CD4-positive, alpha-beta T cell treated with Interferon gamma for 1 hour (primary cell): ENCODE results near the gene ZSCAN22.
A peak's percentile ranks its signal among the peaks of the same experiment; 100 is the strongest.
"Not testable (repeated sequence)": the region's sequence is repeated elsewhere in the genome, so short reads cannot be mapped to it uniquely, and the experiment has no call there.

ENCODE experiments used
- DNase-seq: peaks from one replicate; pipeline ENCODE4 v3.0.0-alpha.2; 2020

Gene ZSCAN22

GRCh38 chr19:58318297-58318696 lies 8.5 kb upstream of the ZSCAN22 start:
- DNase-seq, result no peak

- no peak for DNase-seq
Measured at GRCh38 chr19:58319241-58319640, 7.6 kb upstream of the ZSCAN22 start.

GRCh38 chr19:58325311-58326022 lies 1.3 kb upstream of the ZSCAN22 start:
- DNase-seq, result no peak

GRCh38 chr19:58326501-58326913 lies 287 bp upstream of the ZSCAN22 start:
- no peak for DNase-seq

GRCh38 chr19:58328999-58329398 lies 2.2 kb downstream of the ZSCAN22 start:
- DNase-seq, result no peak

- no peak for DNase-seq
Measured at GRCh38 chr19:58330458-58330857, 3.7 kb downstream of the ZSCAN22 start.

GRCh38 chr19:58332697-58333096 lies 5.9 kb downstream of the ZSCAN22 start:
- DNase-seq, result no peak

- DNase-seq, result no peak
Measured at GRCh38 chr19:58334691-58335249, 8.0 kb downstream of the ZSCAN22 start.

- DNase-seq, result no peak
Measured at GRCh38 chr19:58335630-58336029, 8.8 kb downstream of the ZSCAN22 start.

- DNase-seq, result no peak
Measured at GRCh38 chr19:58336216-58336615, 9.4 kb downstream of the ZSCAN22 start.

- DNase-seq, result no peak
Measured at GRCh38 chr19:58336820-58337219, 10.0 kb downstream of the ZSCAN22 start.

- DNase-seq, result no peak
Measured at GRCh38 chr19:58338336-58338735, 11.5 kb downstream of the ZSCAN22 start.

- no peak for DNase-seq
Measured at GRCh38 chr19:58338825-58339558, 12.2 kb downstream of the ZSCAN22 start.

- no peak for DNase-seq
Measured at GRCh38 chr19:58345558-58345957, 18.8 kb downstream of the ZSCAN22 start.

GRCh38 chr19:58346961-58347929 lies 20.5 kb downstream of the ZSCAN22 start:
- peak; percentile 70 for DNase-seq

- not testable (repeated sequence) for DNase-seq
Measured at GRCh38 chr19:58348080-58348479, 21.3 kb downstream of the ZSCAN22 start.

GRCh38 chr19:58349590-58349989 lies 22.8 kb downstream of the ZSCAN22 start:
- no peak for DNase-seq

GRCh38 chr19:58350001-58350861 lies 23.4 kb downstream of the ZSCAN22 start:
- DNase-seq, result no peak

GRCh38 chr19:58350871-58351557 lies 24.2 kb downstream of the ZSCAN22 start:
- no peak for DNase-seq

GRCh38 chr19:58351558-58351878 lies 24.7 kb downstream of the ZSCAN22 start:
- DNase-seq, result no peak

- DNase-seq, result no peak
Measured at GRCh38 chr19:58351990-58352755, 25.4 kb downstream of the ZSCAN22 start.
